BLaER1 (cell line): ENCODE data around the gene TMOD1.

Source experiments
- H3K27ac ChIP-seq: shearing (Covaris generic); formaldehyde crosslinking; 2 replicates; pipeline ENCODE4 v1.8.1; 2022
- H3K27me3 ChIP-seq: shearing (Covaris generic); formaldehyde crosslinking; 2 replicates; pipeline ENCODE4 v1.8.1; 2022
- H3K36me3 ChIP-seq: shearing (Covaris generic); formaldehyde crosslinking; 2 replicates; pipeline ENCODE4 v1.8.1; 2022
- H3K4me1 ChIP-seq: shearing (Covaris generic); formaldehyde crosslinking; 2 replicates; pipeline ENCODE4 v1.8.1; 2022
- H3K4me2 ChIP-seq: shearing (Covaris generic); formaldehyde crosslinking; 2 replicates; pipeline ENCODE4 v1.8.1; 2022
- H3K4me3 ChIP-seq: shearing (Covaris generic); formaldehyde crosslinking; 2 replicates; pipeline ENCODE4 v1.8.1; 2022
- H3K9ac ChIP-seq: shearing (Covaris generic); formaldehyde crosslinking; 2 replicates; pipeline ENCODE4 v1.8.1; 2022
- H3K9me3 ChIP-seq: shearing (Covaris generic); formaldehyde crosslinking; 2 replicates; pipeline ENCODE4 v1.8.1; 2022
- H4K20me1 ChIP-seq: shearing (Covaris generic); formaldehyde crosslinking; 2 replicates; pipeline ENCODE4 v1.8.1; 2022
- Cebpa-rat ChIP-seq: shearing (Covaris generic); IDR thresholded peaks from 2 replicates; pipeline ENCODE4 v1.8.1; 2022

TMOD1 gene

GRCh38 chr9:97629156-97629555 lies 127.7 kb downstream of the TMOD1 start:
- TF ChIP-seq Cebpa-rat = no peak
- no peak overlapping the region for H3K27ac ChIP-seq
- no peak overlapping the region for H3K4me3 ChIP-seq
- no peaks in the 10 kb centered on the region for H3K27me3 ChIP-seq
- H3K4me2 ChIP-seq = no peak overlapping the region
- H4K20me1 ChIP-seq = peaks cover 52% of the 10 kb centered on the region; the same call in 1 of the 2 replicates
- H3K9ac ChIP-seq = no peak overlapping the region
- peaks cover 24% of the 10 kb centered on the region for H3K36me3 ChIP-seq
- H3K9me3 ChIP-seq = no peaks in the 10 kb centered on the region
- H3K4me1 ChIP-seq = peaks cover 14% of the 10 kb centered on the region

- TF ChIP-seq Cebpa-rat = no peak
- no peak overlapping the region for H3K4me3 ChIP-seq
- peaks cover 12% of the 10 kb centered on the region for H3K36me3 ChIP-seq
- no peaks in the 10 kb centered on the region for H3K9me3 ChIP-seq
- no peak overlapping the region for H3K27ac ChIP-seq
- H3K9ac ChIP-seq = no peak overlapping the region
- peaks cover 24% of the 10 kb centered on the region for H3K4me1 ChIP-seq
- H3K27me3 ChIP-seq = no peaks in the 10 kb centered on the region
- H4K20me1 ChIP-seq = peaks cover 53% of the 10 kb centered on the region
- H3K4me2 ChIP-seq = no peak overlapping the region
Observed at GRCh38 chr9:97630591-97630990, 129.1 kb downstream of the TMOD1 start.

GRCh38 chr9:97632248-97632984 lies 130.9 kb downstream of the TMOD1 start:
- peak overlapping the region; percentile 99 for H3K4me3 ChIP-seq
- peak overlapping the region; percentile 97 for H3K9ac ChIP-seq
- H3K36me3 ChIP-seq = peaks cover 4% of the 10 kb centered on the region; the same call in 1 of the 2 replicates
- no peak for TF ChIP-seq Cebpa-rat
- peak overlapping the region; percentile 95 for H3K27ac ChIP-seq
- H3K9me3 ChIP-seq = no peaks in the 10 kb centered on the region
- peaks cover 39% of the 10 kb centered on the region for H3K4me1 ChIP-seq
- no peaks in the 10 kb centered on the region for H3K27me3 ChIP-seq
- H4K20me1 ChIP-seq = peaks cover 62% of the 10 kb centered on the region
- H3K4me2 ChIP-seq = peak overlapping the region; percentile 87

- no peaks in the 10 kb centered on the region for H3K27me3 ChIP-seq
- peaks cover 47% of the 10 kb centered on the region for H3K4me1 ChIP-seq
Observed at GRCh38 chr9:97632985-97633858, 131.8 kb downstream of the TMOD1 start, which contains the start of the genes NCBP1 and TSTD2. Gene NCBP1 (plus strand): TSS chr9:97633821. CDS start chr9:97633882, 61 bp downstream. Gene TSTD2 (minus strand): TSS chr9:97633368. CDS start chr9:97627562, 5,806 bp downstream.

GRCh38 chr9:97633859-97634490 lies 132.5 kb downstream of the TMOD1 start:
- peaks cover 52% of the 10 kb centered on the region for H3K4me1 ChIP-seq
- peak overlapping the region; percentile 95 for H3K27ac ChIP-seq
- peaks cover 12% of the 10 kb centered on the region; the same call in 1 of the 2 replicates for H3K36me3 ChIP-seq
- no peaks in the 10 kb centered on the region for H3K27me3 ChIP-seq
- peak overlapping the region; percentile 88 for H3K4me2 ChIP-seq
- H4K20me1 ChIP-seq = peaks cover 64% of the 10 kb centered on the region
- TF ChIP-seq Cebpa-rat = no peak
- H3K9me3 ChIP-seq = no peaks in the 10 kb centered on the region
- H3K9ac ChIP-seq = peak overlapping the region; percentile 97
- H3K4me3 ChIP-seq = peak overlapping the region; percentile 99

More at GRCh38 chr9:97632985-97633858, 131.8 kb downstream of the TMOD1 start, which contains the start of the genes NCBP1 and TSTD2:
- peak within 1 kb of the TSS; percentile 95 for H3K27ac ChIP-seq
- TF ChIP-seq Cebpa-rat = no peak
- H3K9me3 ChIP-seq = no peaks in the 10 kb centered on the region
- peak within 1 kb of the TSS; percentile 97 for H3K9ac ChIP-seq
- H3K36me3 ChIP-seq = peaks cover 5% of the 10 kb centered on the region; the same call in 1 of the 2 replicates
- H3K4me2 ChIP-seq = peak within 1 kb of the TSS; percentile 88
- H4K20me1 ChIP-seq = peaks cover 62% of the 10 kb centered on the region
- peak within 1 kb of the TSS; percentile 99 for H3K4me3 ChIP-seq

GRCh38 chr9:97635026-97635425 lies 133.6 kb downstream of the TMOD1 start:
- peaks cover 52% of the 10 kb centered on the region for H3K4me1 ChIP-seq
- no peaks in the 10 kb centered on the region for H3K9me3 ChIP-seq
- peak overlapping the region; percentile 97 for H3K9ac ChIP-seq
- H3K27ac ChIP-seq = peak overlapping the region; percentile 14; the same call in 1 of the 2 replicates
- peak overlapping the region; percentile 88 for H3K4me2 ChIP-seq
- TF ChIP-seq Cebpa-rat = no peak
- peaks cover 10% of the 10 kb centered on the region; the same call in 1 of the 2 replicates for H3K36me3 ChIP-seq
- no peaks in the 10 kb centered on the region for H3K27me3 ChIP-seq
- peak overlapping the region; percentile 99 for H3K4me3 ChIP-seq
- H4K20me1 ChIP-seq = peaks cover 64% of the 10 kb centered on the region

- no peak for TF ChIP-seq Cebpa-rat
- Histone ChIP-seq H3K4me2 (peak overlapping the region; percentile 16), H4K20me1 (peaks cover 80% of the 10 kb centered on the region)
Observed at GRCh38 chr9:97636903-97637302, 135.4 kb downstream of the TMOD1 start.

GRCh38 chr9:97638666-97639065 lies 137.2 kb downstream of the TMOD1 start:
- TF ChIP-seq Cebpa-rat = no peak
- no peaks in the 10 kb centered on the region for H3K27me3 ChIP-seq
- no peak overlapping the region for H3K4me3 ChIP-seq
- H3K27ac ChIP-seq = no peak overlapping the region
- H3K9ac ChIP-seq = no peak overlapping the region
- H3K9me3 ChIP-seq = no peaks in the 10 kb centered on the region
- H3K36me3 ChIP-seq = peaks cover 43% of the 10 kb centered on the region
- H3K4me1 ChIP-seq = peaks cover 39% of the 10 kb centered on the region
- H4K20me1 ChIP-seq = peaks cover 92% of the 10 kb centered on the region
- H3K4me2 ChIP-seq = no peak overlapping the region

More at GRCh38 chr9:97636903-97637302, 135.4 kb downstream of the TMOD1 start:
- no peak overlapping the region for H3K27ac ChIP-seq
- peaks cover 42% of the 10 kb centered on the region for H3K4me1 ChIP-seq
- H3K9ac ChIP-seq = no peak overlapping the region
- no peaks in the 10 kb centered on the region for H3K9me3 ChIP-seq
- H3K27me3 ChIP-seq = no peaks in the 10 kb centered on the region
- peaks cover 26% of the 10 kb centered on the region for H3K36me3 ChIP-seq
- no peak overlapping the region for H3K4me3 ChIP-seq

GRCh38 chr9:97640325-97640724 lies 138.9 kb downstream of the TMOD1 start:
- peaks cover 84% of the 10 kb centered on the region for H4K20me1 ChIP-seq
- no peak overlapping the region for H3K9ac ChIP-seq
- peaks cover 32% of the 10 kb centered on the region for H3K4me1 ChIP-seq
- no peak for TF ChIP-seq Cebpa-rat
- H3K27ac ChIP-seq = no peak overlapping the region
- no peaks in the 10 kb centered on the region for H3K9me3 ChIP-seq
- H3K36me3 ChIP-seq = peaks cover 60% of the 10 kb centered on the region
- H3K4me2 ChIP-seq = no peak overlapping the region
- H3K4me3 ChIP-seq = no peak overlapping the region
- no peaks in the 10 kb centered on the region for H3K27me3 ChIP-seq
